ENCODE data around the gene HGF. TPM values are rescaled to one million over a fixed set of nuclear protein-coding genes. Genes with fewer than 3 reads are reported as not detected.

HGF gene
- total and polyA plus RNA-seq, 7 experiments from 2014 or later: 1.4 to 4.3 TPM; not detected in 5

DNA sequence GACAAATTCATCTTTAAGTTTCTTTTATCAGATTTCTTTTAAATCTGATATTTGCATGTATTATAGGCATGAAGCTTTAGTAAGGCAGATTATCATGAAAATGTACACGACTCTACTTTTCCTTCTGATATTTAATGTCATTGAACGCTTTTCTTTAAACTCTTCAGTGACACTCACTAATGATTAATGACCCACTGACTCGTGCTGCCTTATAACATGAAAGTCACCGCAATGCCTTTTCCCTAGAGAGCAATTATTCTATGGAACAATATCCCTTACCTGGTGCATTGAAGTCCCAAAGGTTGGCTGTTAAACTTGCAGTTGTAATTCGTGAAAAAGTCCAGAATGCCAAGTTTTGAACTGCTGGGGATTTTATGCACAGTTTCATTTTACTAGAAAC is 33.4 kb upstream of the HGF start:
- Histone ChIP-seq H3K4me1 (ENCODE audit: control insufficient read depth in 2 of 2, insufficient read depth in 2 of 2, low read length in 2 of 2) (no peaks in the 10 kb centered on the region), H3K36me3 (ENCODE audit: control insufficient read depth in 2 of 3, insufficient read depth in 3 of 3, low read length in 3 of 3) (no peaks in the 10 kb centered on the region), H3K27ac (ENCODE audit: low read depth, low read length) (no peak overlapping the region), H3K4me3 (ENCODE audit: low read length) (no peak overlapping the region), H3K27me3 (ENCODE audit: control insufficient read depth in 2 of 2, insufficient read depth in 2 of 2, low read length in 2 of 2) (no peaks in the 10 kb centered on the region), H3K9me3 (ENCODE audit: control insufficient read depth in 2 of 3, low read length in 3 of 3) (no peaks in the 10 kb centered on the region)
- DNase-seq (no peak), ATAC-seq (no peak)
- ChIA-PET POLR2A (no interaction called here), CTCF (no interaction called here)
- Mint-ChIP-seq H3K9me3 (peaks cover 0 to 8% (median 3%) of the 10 kb centered on the region in 11 donors), H3K27me3 (no peaks in the 10 kb centered on the region), H3K4me3 (no peak overlapping the region), H3K27ac (no peak overlapping the region), H3K36me3 (no peaks in the 10 kb centered on the region), H3K4me1 (no peaks in the 10 kb centered on the region)
- intact Hi-C loops (cut with micrococcal nuclease): no loop called here

DNA sequence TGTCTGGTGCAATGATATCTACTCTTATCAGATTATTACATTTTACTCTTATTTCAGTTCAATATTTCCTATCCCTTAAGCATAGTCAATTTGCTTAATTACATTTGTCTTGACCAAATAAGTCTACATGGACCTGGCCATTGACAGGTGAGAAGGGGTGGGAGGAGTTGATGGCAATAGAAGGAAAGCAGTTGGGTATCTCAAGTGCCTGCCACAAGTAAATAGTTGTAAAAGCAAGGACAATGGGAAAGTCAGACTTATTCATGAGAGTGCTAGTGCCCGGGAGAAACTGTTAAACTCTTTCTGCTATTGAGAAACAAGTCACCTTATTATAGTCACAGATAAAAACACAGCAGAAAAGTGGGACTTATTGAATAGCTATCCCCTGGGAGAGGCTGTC is 32.4 kb upstream of the HGF start:
- CTCF ChIA-PET: interaction anchor here (0.6 kb wide), 1 partner anchor 269 kb away, joined by 3 read pairs; no protein-coding TSS in a partner anchor
- POLR2A ChIA-PET: no interaction called here
- Histone ChIP-seq H3K4me3 (ENCODE audit: low read length) (no peak overlapping the region), H3K27ac (ENCODE audit: low read depth, low read length) (no peak overlapping the region), H3K4me1 (ENCODE audit: control insufficient read depth in 2 of 2, insufficient read depth in 2 of 2, low read length in 2 of 2) (no peaks in the 10 kb centered on the region), H3K36me3 (ENCODE audit: control insufficient read depth in 2 of 3, insufficient read depth in 3 of 3, low read length in 3 of 3) (no peaks in the 10 kb centered on the region), H3K27me3 (ENCODE audit: control insufficient read depth in 2 of 2, insufficient read depth in 2 of 2, low read length in 2 of 2) (no peaks in the 10 kb centered on the region), H3K9me3 (ENCODE audit: control insufficient read depth in 2 of 3, low read length in 3 of 3) (no peaks in the 10 kb centered on the region)
- H3K36me3 Mint-ChIP-seq: no peaks in the 10 kb centered on the region
- no peak for ATAC-seq
- H3K27ac Mint-ChIP-seq: no peak overlapping the region
- DNase-seq: no peak
- intact Hi-C loops (cut with micrococcal nuclease): no loop called here
- H3K4me1 Mint-ChIP-seq: no peaks in the 10 kb centered on the region
- H3K27me3 Mint-ChIP-seq: no peaks in the 10 kb centered on the region
- H3K9me3 Mint-ChIP-seq: peaks cover 0 to 8% (median 2%) of the 10 kb centered on the region in 11 donors
- no peak overlapping the region for H3K4me3 Mint-ChIP-seq

DNA sequence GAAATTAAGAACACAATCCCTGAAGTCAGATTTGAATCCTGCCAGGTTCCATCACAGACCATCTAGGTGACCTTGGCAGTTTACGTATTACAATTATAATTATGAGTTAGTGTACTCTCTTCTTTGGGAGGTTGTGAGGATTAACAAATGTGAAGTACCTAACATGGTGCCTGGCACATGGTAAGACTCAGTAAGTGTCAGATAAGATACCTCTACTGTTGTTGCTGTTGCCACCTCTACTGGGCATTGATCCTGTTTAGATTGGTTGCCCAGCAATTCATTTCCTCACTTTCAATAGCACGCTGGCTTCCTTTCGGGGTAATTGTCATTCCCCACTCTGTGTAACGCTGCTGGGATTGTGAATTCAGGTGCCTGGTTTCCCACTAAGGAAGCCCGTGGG is 31.7 kb upstream of the HGF start:
- Mint-ChIP-seq H3K9me3 (peaks cover 0 to 8% (median 2%) of the 10 kb centered on the region in 11 donors), H3K27ac (no peak overlapping the region), H3K4me1 (no peaks in the 10 kb centered on the region), H3K36me3 (no peaks in the 10 kb centered on the region), H3K4me3 (no peak overlapping the region), H3K27me3 (no peaks in the 10 kb centered on the region)
- H3K4me1 ChIP-seq (ENCODE audit: control insufficient read depth in 2 of 2, insufficient read depth in 2 of 2, low read length in 2 of 2): no peaks in the 10 kb centered on the region
- no peaks in the 10 kb centered on the region for H3K36me3 ChIP-seq (ENCODE audit: control insufficient read depth in 2 of 3, insufficient read depth in 3 of 3, low read length in 3 of 3)
- ChIA-PET POLR2A (no interaction called here), CTCF (interaction anchor here (0.6 kb wide), 1 partner anchor 270 kb away, joined by 3 read pairs; no protein-coding TSS in a partner anchor)
- H3K9me3 ChIP-seq (ENCODE audit: control insufficient read depth in 2 of 3, low read length in 3 of 3): no peaks in the 10 kb centered on the region
- intact Hi-C loops (cut with micrococcal nuclease): no loop called here
- DNase-seq: no peak
- no peak overlapping the region for H3K4me3 ChIP-seq (ENCODE audit: low read length)
- no peak for ATAC-seq
- H3K27me3 ChIP-seq (ENCODE audit: control insufficient read depth in 2 of 2, insufficient read depth in 2 of 2, low read length in 2 of 2): no peaks in the 10 kb centered on the region
- no peak overlapping the region for H3K27ac ChIP-seq (ENCODE audit: low read depth, low read length)

DNA sequence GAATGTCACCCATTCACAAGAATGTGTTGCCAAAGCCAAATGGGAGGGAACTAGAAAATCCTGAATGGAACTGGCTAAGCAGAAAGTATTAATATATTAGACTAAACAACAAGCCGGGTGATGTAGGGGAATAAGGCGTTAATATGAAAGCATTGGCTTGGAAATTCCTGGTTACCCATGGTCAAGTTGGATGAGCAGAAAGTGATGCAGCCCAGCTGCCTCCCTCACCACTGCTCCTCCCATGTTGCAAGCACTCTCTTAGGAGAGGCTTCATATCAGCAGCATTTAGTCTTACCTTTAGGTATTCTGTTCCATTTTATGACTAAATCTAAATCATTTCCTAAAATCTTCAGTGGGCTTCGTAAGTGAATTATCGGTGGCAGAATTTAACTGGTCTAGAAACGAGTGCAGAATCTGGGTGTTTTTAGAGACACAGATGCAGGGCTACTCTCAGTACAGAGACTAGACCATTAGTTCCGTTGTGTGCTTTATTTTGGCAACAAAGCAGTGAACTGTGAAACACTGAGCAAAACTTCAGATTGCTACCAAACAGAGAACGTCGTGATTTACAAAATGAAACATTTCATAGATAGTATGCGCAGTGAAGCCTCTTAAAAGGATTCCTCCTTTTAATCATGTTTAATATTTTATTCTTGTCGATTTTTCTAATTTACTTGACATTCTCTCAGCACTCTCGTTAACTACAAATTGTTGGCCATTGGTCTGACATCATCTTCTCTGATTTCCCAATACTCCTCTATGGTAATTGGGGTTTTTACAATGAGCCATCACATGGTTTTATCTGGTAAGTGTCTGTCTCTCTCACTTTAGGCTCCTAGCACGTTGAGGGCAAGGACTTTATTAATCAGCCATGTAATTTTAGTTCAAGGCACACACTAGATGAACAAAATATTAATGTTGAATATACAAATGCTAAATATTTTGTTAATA is 22.0 kb upstream of the HGF start:
- Histone ChIP-seq H3K4me1 (ENCODE audit: control insufficient read depth in 2 of 2, insufficient read depth in 2 of 2, low read length in 2 of 2) (no peaks in the 10 kb centered on the region), H3K9me3 (ENCODE audit: control insufficient read depth in 2 of 3, low read length in 3 of 3) (no peaks in the 10 kb centered on the region), H3K4me3 (ENCODE audit: low read length) (no peak overlapping the region), H3K27me3 (ENCODE audit: control insufficient read depth in 2 of 2, insufficient read depth in 2 of 2, low read length in 2 of 2) (no peaks in the 10 kb centered on the region), H3K36me3 (ENCODE audit: control insufficient read depth in 2 of 3, insufficient read depth in 3 of 3, low read length in 3 of 3) (no peaks in the 10 kb centered on the region), H3K27ac (ENCODE audit: low read depth, low read length) (no peak overlapping the region)
- Mint-ChIP-seq H3K4me1 (peaks cover 0 to 2% (median 0%) of the 10 kb centered on the region in 7 donors), H3K4me3 (no peak overlapping the region), H3K27ac (no peak overlapping the region), H3K36me3 (no peaks in the 10 kb centered on the region), H3K27me3 (no peaks in the 10 kb centered on the region), H3K9me3 (peaks cover 0 to 4% (median 1%) of the 10 kb centered on the region in 11 donors)
- CTCF ChIA-PET: interaction anchor here (0.5 kb wide), 1 partner anchor 1354 kb away, joined by 4 read pairs; no protein-coding TSS in a partner anchor
- DNase-seq (no peak), ATAC-seq (no peak)
- intact Hi-C loops (cut with micrococcal nuclease): loop anchor here in 1 of 2 donors (2.0 kb wide), 1 partner anchor 19 kb away; no protein-coding TSS in a partner anchor
- POLR2A ChIA-PET: no interaction called here

DNA sequence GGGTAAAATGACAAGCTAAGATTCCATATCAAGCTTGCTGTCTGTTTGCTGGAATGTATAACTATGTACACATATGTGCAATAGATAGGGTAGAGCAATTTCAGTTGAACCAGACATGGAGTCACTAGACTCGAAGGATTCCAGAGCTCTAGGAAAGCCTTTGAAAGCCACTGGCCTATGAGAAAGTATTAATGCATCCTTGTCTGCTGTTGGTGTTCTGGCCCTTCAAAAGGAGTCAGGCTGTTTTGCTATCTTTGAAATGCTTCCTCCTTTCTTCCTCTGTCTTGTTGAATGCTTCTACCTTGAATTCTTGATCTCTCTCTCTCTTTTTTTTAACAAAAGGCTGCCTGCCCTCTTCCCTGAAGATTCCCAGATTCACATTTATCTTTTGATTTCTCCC is 20.8 kb upstream of the HGF start:
- ChIA-PET CTCF (no interaction called here), POLR2A (no interaction called here)
- Histone ChIP-seq H3K27me3 (ENCODE audit: control insufficient read depth in 2 of 2, insufficient read depth in 2 of 2, low read length in 2 of 2) (no peaks in the 10 kb centered on the region), H3K36me3 (ENCODE audit: control insufficient read depth in 2 of 3, insufficient read depth in 3 of 3, low read length in 3 of 3) (no peaks in the 10 kb centered on the region), H3K4me1 (ENCODE audit: control insufficient read depth in 2 of 2, insufficient read depth in 2 of 2, low read length in 2 of 2) (no peaks in the 10 kb centered on the region), H3K4me3 (ENCODE audit: low read length) (no peak overlapping the region), H3K27ac (ENCODE audit: low read depth, low read length) (no peak overlapping the region), H3K9me3 (ENCODE audit: control insufficient read depth in 2 of 3, low read length in 3 of 3) (no peaks in the 10 kb centered on the region)
- H3K4me3 Mint-ChIP-seq: no peak overlapping the region
- peaks cover 0 to 2% (median 0%) of the 10 kb centered on the region in 7 donors for H3K4me1 Mint-ChIP-seq
- intact Hi-C loops (cut with micrococcal nuclease): no loop called here
- ATAC-seq (no peak), DNase-seq (no peak)
- no peak overlapping the region for H3K27ac Mint-ChIP-seq
- H3K27me3 Mint-ChIP-seq: no peaks in the 10 kb centered on the region
- no peaks in the 10 kb centered on the region for H3K36me3 Mint-ChIP-seq
- peaks cover 0 to 4% (median 2%) of the 10 kb centered on the region in 11 donors for H3K9me3 Mint-ChIP-seq

DNA sequence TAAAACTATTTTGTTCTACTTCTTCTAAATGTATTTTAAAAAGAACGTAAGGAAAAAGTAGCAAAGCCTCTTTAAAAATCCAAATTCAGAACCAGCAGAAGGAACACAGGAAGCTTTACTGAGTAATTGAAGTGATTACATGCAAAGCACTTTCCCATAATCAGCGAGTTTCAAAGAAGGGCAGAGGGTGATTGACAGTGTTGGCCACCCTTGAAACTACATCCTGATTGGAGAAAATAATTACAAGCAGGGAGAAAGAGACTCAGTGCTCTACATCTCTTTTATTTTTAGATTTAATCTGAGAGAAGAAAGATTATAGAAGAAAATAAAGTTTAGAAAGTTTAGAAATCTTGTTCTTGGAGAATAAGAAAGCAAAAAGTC is 20.3 kb upstream of the HGF start:
- Histone ChIP-seq H3K9me3 (ENCODE audit: control insufficient read depth in 2 of 3, low read length in 3 of 3) (no peaks in the 10 kb centered on the region), H3K27me3 (ENCODE audit: control insufficient read depth in 2 of 2, insufficient read depth in 2 of 2, low read length in 2 of 2) (no peaks in the 10 kb centered on the region), H3K27ac (ENCODE audit: low read depth, low read length) (no peak overlapping the region), H3K4me3 (ENCODE audit: low read length) (no peak overlapping the region), H3K36me3 (ENCODE audit: control insufficient read depth in 2 of 3, insufficient read depth in 3 of 3, low read length in 3 of 3) (no peaks in the 10 kb centered on the region), H3K4me1 (ENCODE audit: control insufficient read depth in 2 of 2, insufficient read depth in 2 of 2, low read length in 2 of 2) (no peaks in the 10 kb centered on the region)
- ChIA-PET CTCF (no interaction called here), POLR2A (no interaction called here)
- H3K4me3 Mint-ChIP-seq: no peak overlapping the region
- no peaks in the 10 kb centered on the region for H3K36me3 Mint-ChIP-seq
- intact Hi-C loops (cut with micrococcal nuclease): no loop called here
- H3K9me3 Mint-ChIP-seq: peaks cover 0 to 4% (median 2%) of the 10 kb centered on the region in 11 donors
- no peak for DNase-seq
- H3K4me1 Mint-ChIP-seq: peaks cover 0 to 2% (median 0%) of the 10 kb centered on the region in 7 donors
- no peak overlapping the region for H3K27ac Mint-ChIP-seq
- H3K27me3 Mint-ChIP-seq: no peaks in the 10 kb centered on the region
- ATAC-seq: no peak

Measured in naive thymus-derived CD4-positive, alpha-beta T cell (primary cell).